LHCN-M2 (cell line): ENCODE data around the gene DLGAP4. TPM values are rescaled to one million over a fixed set of nuclear protein-coding genes. Genes with fewer than 3 reads are reported as not detected.
A peak's percentile ranks its signal among the peaks of the same experiment; 100 is the strongest.

Experiments used
- DNase-seq: peaks from one replicate; pipeline ENCODE4 v3.0.0-alpha.2; 2012; ENCODE audit warnings: low read depth
- total RNA-seq: library from RNA; depleted of rRNA; stranded (reverse); fragments of >200 nt; gene quantifications from 2 replicates; pipeline ENCODE4 v1.2.3, GENCODE V29; 2014

DLGAP4 gene
- total RNA-seq, 1 experiment from 2014 or later: 17.2 TPM

GRCh38 chr20:36468149-36469000 lies 162.2 kb downstream of the DLGAP4 start:
- no peak for DNase-seq

- DNase-seq: no peak
These were observed 163.8 kb downstream of the DLGAP4 start for GRCh38 chr20:36469973-36470372.

GRCh38 chr20:36471885-36472636 lies 165.9 kb downstream of the DLGAP4 start:
- no peak for DNase-seq

- no peak for DNase-seq
These were observed 166.5 kb downstream of the DLGAP4 start for GRCh38 chr20:36472637-36473090.

DNA sequence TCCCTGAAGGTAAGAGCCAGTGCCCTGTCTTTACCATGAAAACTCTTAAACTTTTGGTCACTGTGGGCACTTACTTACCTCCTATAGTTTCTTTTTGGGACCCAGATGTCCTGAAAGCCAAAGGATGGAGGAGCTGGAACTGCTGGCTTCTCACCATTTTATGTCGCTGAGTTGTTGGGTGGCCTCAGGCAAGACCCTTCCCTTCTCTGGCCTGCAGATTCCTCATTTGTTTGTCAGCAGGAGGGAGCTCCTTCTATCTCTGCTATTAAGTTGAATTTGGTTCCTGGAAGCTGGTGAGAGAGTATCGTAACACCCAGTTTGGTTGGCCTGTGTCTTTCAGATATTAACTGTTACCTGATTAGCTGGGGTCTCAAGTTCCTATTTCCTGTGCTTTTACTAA lies 167.0 kb downstream of the DLGAP4 start:
- DNase-seq: no peak

DNA sequence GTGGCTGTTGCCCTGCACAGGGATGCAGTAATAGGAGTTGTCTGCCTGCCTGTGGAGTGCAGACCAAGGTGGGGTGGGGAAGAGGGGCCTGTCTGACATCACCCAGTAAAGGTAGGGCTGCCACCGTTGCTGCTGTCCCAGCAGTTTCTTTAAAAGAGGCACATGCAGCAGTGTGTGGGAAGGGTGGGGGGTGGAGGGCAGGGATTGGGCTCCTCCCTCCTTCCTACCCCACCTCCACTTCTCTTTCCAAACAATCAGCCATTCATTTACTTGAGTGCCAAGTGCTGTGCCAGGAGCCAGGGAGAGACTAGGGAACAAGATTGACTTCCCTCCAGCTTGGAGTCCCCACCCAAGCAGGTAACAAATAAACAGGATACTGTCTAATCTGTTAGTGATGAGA lies 168.4 kb downstream of the DLGAP4 start:
- DNase-seq: no peak

GRCh38 chr20:36475054-36475453 lies 168.9 kb downstream of the DLGAP4 start:
- peak; percentile 23 for DNase-seq

GRCh38 chr20:36477475-36477874 lies 171.3 kb downstream of the DLGAP4 start:
- no peak for DNase-seq

GRCh38 chr20:36478137-36478905 lies 172.2 kb downstream of the DLGAP4 start:
- DNase-seq: no peak

- DNase-seq: no peak
These were observed 173.8 kb downstream of the DLGAP4 start for GRCh38 chr20:36479938-36480337.

GRCh38 chr20:36480456-36481048 lies 174.4 kb downstream of the DLGAP4 start:
- DNase-seq: no peak

- peak; percentile 43 for DNase-seq
These were observed 175.4 kb downstream of the DLGAP4 start for GRCh38 chr20:36481380-36482043.

DNA sequence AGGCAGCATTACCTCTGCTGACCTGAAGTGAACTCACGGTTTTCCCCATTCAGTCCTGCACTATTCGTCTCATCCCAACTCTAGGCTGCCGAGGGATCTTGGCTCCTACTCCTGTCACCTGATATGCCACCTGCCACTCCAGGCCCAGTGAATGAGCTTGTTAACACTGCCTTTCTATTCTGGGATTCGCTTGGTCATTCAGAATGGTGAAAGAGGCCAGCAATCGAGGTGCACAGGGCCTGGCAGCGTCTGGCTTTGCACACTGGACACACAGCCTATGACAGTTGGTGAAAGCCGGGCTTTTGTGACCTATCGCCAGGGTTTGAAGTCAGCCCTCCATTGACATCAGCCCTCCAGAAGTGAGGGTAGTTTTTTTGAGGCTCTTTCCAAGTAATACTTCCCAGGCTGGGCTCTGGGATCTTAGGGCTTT lies 175.9 kb downstream of the DLGAP4 start:
- peak; percentile 44 for DNase-seq

GRCh38 chr20:36483209-36483918 lies 177.2 kb downstream of the DLGAP4 start:
- DNase-seq: no peak

- peak; percentile 47 for DNase-seq
These were observed 178.0 kb downstream of the DLGAP4 start for GRCh38 chr20:36483919-36484808.

DNA sequence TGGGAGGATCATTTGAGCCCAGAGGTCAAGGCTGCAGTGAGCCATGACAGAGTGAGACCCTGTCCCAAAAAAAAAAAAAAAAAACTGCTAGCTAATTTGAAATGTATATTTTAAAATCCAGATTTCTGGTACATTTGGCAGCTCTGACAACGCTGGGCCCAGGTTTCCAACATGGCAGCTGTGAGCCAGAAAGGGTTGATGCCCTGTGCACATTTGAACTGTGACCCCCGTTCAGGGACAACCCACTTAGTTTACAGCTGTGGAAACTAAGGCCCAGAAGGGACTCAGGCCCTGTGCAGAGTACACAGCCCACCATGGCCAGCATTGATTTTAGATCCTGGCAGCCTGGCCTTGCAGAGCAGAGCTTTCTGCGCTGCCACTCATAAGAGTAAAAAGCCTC lies 179.1 kb downstream of the DLGAP4 start:
- DNase-seq: no peak

GRCh38 chr20:36487069-36487468 lies 180.9 kb downstream of the DLGAP4 start:
- DNase-seq: no peak

- no peak for DNase-seq
These were observed 184.1 kb downstream of the DLGAP4 start for GRCh38 chr20:36490191-36490590.
